GM23338 (cell line): ENCODE results near the gene TDP2. TPM values are rescaled to one million over a fixed set of nuclear protein-coding genes. Genes with fewer than 3 reads are reported as not detected.
"Not testable (repeated sequence)": the region's sequence is repeated elsewhere in the genome, so short reads cannot be mapped to it uniquely, and the experiment has no call there.

Experiments used
- ATAC-seq: fragments of 200-7000 bp; cut with Tn5 transposase; 3 replicates; pipeline ENCODE4 v1.9.1; 2020
- DNase-seq: peaks from one replicate; pipeline ENCODE4 v3.0.0-alpha.2; 2015; ENCODE audit warnings: low spot score
- H2AFZ ChIP-seq: fragments of 200-600 bp; sonication (generic); 2 replicates; pipeline ENCODE4 v1.8.0; 2016; ENCODE audit warnings: antibody characterized with exemption, mild to moderate bottlenecking, moderate library complexity
- H3F3A ChIP-seq: fragments of 200-600 bp; sonication (generic); replicated peaks from 2 replicates; pipeline ENCODE4 v1.8.0; 2017; ENCODE audit warnings: antibody characterized with exemption, mixed run types, low read depth
- H3K27ac ChIP-seq: fragments of 200-600 bp; sonication (generic); 2 replicates; pipeline ENCODE4 v1.6.1; 2016; ENCODE audit warnings: low read depth
- H3K27me3 ChIP-seq: fragments of 200-600 bp; sonication (generic); 2 replicates; pipeline ENCODE4 v1.8.0; 2016; ENCODE audit warnings: mild to moderate bottlenecking, mixed run types, moderate library complexity; ENCODE audit not compliant: insufficient read depth
- H3K36me3 ChIP-seq: fragments of 200-600 bp; sonication (generic); 2 replicates; pipeline ENCODE4 v1.8.0; 2016; ENCODE audit warnings: mild to moderate bottlenecking; ENCODE audit not compliant: insufficient read depth
- H3K4me1 ChIP-seq: fragments of 200-600 bp; sonication (generic); 2 replicates; pipeline ENCODE4 v1.8.0; 2016; ENCODE audit warnings: mild to moderate bottlenecking, moderate library complexity; ENCODE audit not compliant: insufficient read depth
- H3K4me2 ChIP-seq: fragments of 200-600 bp; sonication (generic); 2 replicates; pipeline ENCODE4 v1.7.1; 2017; ENCODE audit warnings: mixed run types
- H3K4me3 ChIP-seq: fragments of 200-600 bp; sonication (generic); 2 replicates; pipeline ENCODE4 v1.6.1; 2016; ENCODE audit warnings: mixed run types
- H3K79me2 ChIP-seq: fragments of 200-600 bp; sonication (generic); replicated peaks from 2 replicates; pipeline ENCODE4 v1.8.0; 2017; ENCODE audit warnings: mild to moderate bottlenecking; ENCODE audit not compliant: insufficient read depth
- H3K9me2 ChIP-seq: fragments of 200-600 bp; sonication (generic); 2 replicates; pipeline ENCODE4 v1.8.0; 2017; ENCODE audit not compliant: insufficient read depth
- H4K20me1 ChIP-seq: fragments of 200-600 bp; sonication (generic); replicated peaks from 2 replicates; pipeline ENCODE4 v1.8.0; 2017; ENCODE audit warnings: mild to moderate bottlenecking; ENCODE audit not compliant: insufficient read depth
- H3K27ac Mint-ChIP-seq: 2 replicates; pipeline ENCODE4 v1.8.0; 2020; ENCODE audit warnings: inconsistent platforms, mild to moderate bottlenecking, moderate library complexity, mixed read lengths
- H3K27me3 Mint-ChIP-seq: 3 replicates; pipeline ENCODE4 v1.8.0; 2022; ENCODE audit warnings: low read depth, mild to moderate bottlenecking, moderate library complexity, mixed read lengths, inconsistent platforms; ENCODE audit not compliant: insufficient read depth, poor library complexity
- H3K36me3 Mint-ChIP-seq: 3 replicates; pipeline ENCODE4 v1.8.0; 2021; ENCODE audit warnings: low read depth, mild to moderate bottlenecking, inconsistent platforms, moderate library complexity, mixed read lengths
- H3K4me1 Mint-ChIP-seq: 3 replicates; pipeline ENCODE4 v1.8.0; 2020; ENCODE audit warnings: mild to moderate bottlenecking, inconsistent platforms, mixed read lengths
- H3K4me3 Mint-ChIP-seq: 3 replicates; pipeline ENCODE4 v1.8.0; 2021; ENCODE audit warnings: moderate library complexity, mild to moderate bottlenecking, inconsistent platforms, mixed read lengths
- H3K9me3 Mint-ChIP-seq: 3 replicates; pipeline ENCODE4 v1.8.0; 2020; ENCODE audit warnings: moderate library complexity, mild to moderate bottlenecking, inconsistent platforms, mixed read lengths
- CREB1 ChIP-seq: fragments of 250-450 bp; sonication (Bioruptor Pico); IDR thresholded peaks from 2 replicates; pipeline ENCODE4 v1.5.0; 2020; ENCODE audit warnings: low read depth, mild to moderate bottlenecking, moderate library complexity
- EZH2phosphoT487 ChIP-seq: fragments of 200-600 bp; sonication (generic); IDR thresholded peaks from one replicate; pipeline ENCODE4 v1.8.1; 2018; ENCODE audit warnings: antibody characterized with exemption; ENCODE audit not compliant: unreplicated experiment
- JUNB ChIP-seq: IDR thresholded peaks from one replicate; pipeline ENCODE4 v1.6.1; 2016; ENCODE audit warnings: antibody characterized with exemption; ENCODE audit not compliant: unreplicated experiment
- STAT1 ChIP-seq: IDR thresholded peaks from one replicate; pipeline ENCODE4 v1.6.1; 2016; ENCODE audit warnings: antibody characterized with exemption; ENCODE audit not compliant: unreplicated experiment
- ZNF331 ChIP-seq: fragments of 250-450 bp; sonication (Bioruptor Pico); IDR thresholded peaks from 2 replicates; pipeline ENCODE4 v1.5.0; 2020; ENCODE audit warnings: low read depth, mild to moderate bottlenecking, moderate library complexity
- polyA plus RNA-seq: library from polyadenylated mRNA; unstranded; fragments of >200 nt; fragmentation: Nextera tagmentation; extraction: Ambion mirVana; gene quantifications from 2 replicates; pipeline ENCODE4 v1.2.1, GENCODE V29; 2016
- total RNA-seq: library from RNA; depleted of rRNA; stranded (reverse); fragments of >200 nt; shearing (Covaris generic); gene quantifications from 2 replicates; pipeline ENCODE4 v1.2.3, GENCODE V29; 2014
- TF ChIP-seq, protein P1 (sequence below), 2 experiments: fragments of 200-600 bp in 1 of 2; sonication (generic) in 1 of 2; conservative IDR thresholded peaks; 2 replicates each; pipeline versions ENCODE4 v1.5.1 to v1.6.1; 2016 to 2017; ENCODE audit warnings: antibody characterized with exemption in 2 of 2, low read depth in 2 of 2, mild to moderate bottlenecking in 2 of 2, moderate library complexity in 1 of 2
- TF ChIP-seq, protein P2 (sequence below): IDR thresholded peaks from one replicate; pipeline ENCODE4 v1.6.1; 2018; ENCODE audit warnings: antibody characterized with exemption; ENCODE audit not compliant: unreplicated experiment

Gene TDP2
- total and polyA plus RNA-seq, 2 experiments from 2014 or later, result 46.8 to 47.8 TPM

GRCh38 chr6:24696097-24696496 is 29.4 kb upstream of the TDP2 start:
- no peak overlapping the region for H3K27ac Mint-ChIP-seq
- Histone ChIP-seq H4K20me1 (no peaks in the 10 kb centered on the region; the same call in 1 of the 2 replicates), H3K4me3 (no peak overlapping the region), H3K27me3 (no peaks in the 10 kb centered on the region), H3K36me3 (peaks cover 10% of the 10 kb centered on the region), H3F3A (0 out of 2 replicates have a peak, but pooled peaks cover under 1% of the 10 kb centered on the region), H3K9me2 (no peaks in the 10 kb centered on the region), H3K4me1 (no peaks in the 10 kb centered on the region), H3K27ac (no peak overlapping the region), H3K4me2 (no peak overlapping the region), H2AFZ (no peak overlapping the region), H3K79me2 (no peaks in the 10 kb centered on the region)
- no peak for DNase-seq
- H3K36me3 Mint-ChIP-seq, result peaks cover 28% of the 10 kb centered on the region
- peaks cover 6% of the 10 kb centered on the region for H3K4me1 Mint-ChIP-seq
- ATAC-seq, result no peak
- no peaks in the 10 kb centered on the region for H3K27me3 Mint-ChIP-seq
- TF ChIP-seq CREB1 (CRISPR knock-in tag), result no peak
- no peak overlapping the region for H3K4me3 Mint-ChIP-seq
- no peaks in the 10 kb centered on the region for H3K9me3 Mint-ChIP-seq

DNA sequence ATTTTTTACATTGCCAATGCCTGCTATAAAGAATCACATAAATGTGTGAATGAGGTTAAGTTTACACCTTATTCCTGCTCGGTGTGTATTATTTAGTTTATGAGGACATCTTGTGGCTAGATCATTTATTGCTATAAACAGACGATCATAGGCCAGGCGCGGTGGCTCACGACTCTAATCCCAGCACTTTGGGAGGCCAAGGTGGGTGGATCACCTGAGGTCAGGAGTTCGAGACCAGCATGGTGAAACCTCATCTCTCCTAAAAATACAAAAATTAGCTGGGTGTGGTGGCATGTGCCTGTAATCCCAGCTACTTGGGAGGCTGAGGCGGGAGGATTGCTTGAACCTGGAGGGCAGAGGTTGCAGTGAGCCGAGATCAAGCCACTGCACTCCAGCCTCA is 28.9 kb upstream of the TDP2 start:
- peaks cover 10% of the 10 kb centered on the region for H3K36me3 ChIP-seq
- not testable (repeated sequence) for H3K4me3 ChIP-seq, H4K20me1 ChIP-seq, H3K9me2 ChIP-seq, H3K27me3 ChIP-seq, H3F3A ChIP-seq, H3K27ac Mint-ChIP-seq, H3K4me1 Mint-ChIP-seq, H3K4me2 ChIP-seq, H3K79me2 ChIP-seq, H3K4me3 Mint-ChIP-seq, H3K27ac ChIP-seq, H3K27me3 Mint-ChIP-seq, H2AFZ ChIP-seq, H3K9me3 Mint-ChIP-seq, H3K4me1 ChIP-seq
- DNase-seq, result peak; percentile 72
- peak; percentile 86 for ATAC-seq
- peaks cover 24% of the 10 kb centered on the region for H3K36me3 Mint-ChIP-seq
- TF ChIP-seq, protein P1, sequence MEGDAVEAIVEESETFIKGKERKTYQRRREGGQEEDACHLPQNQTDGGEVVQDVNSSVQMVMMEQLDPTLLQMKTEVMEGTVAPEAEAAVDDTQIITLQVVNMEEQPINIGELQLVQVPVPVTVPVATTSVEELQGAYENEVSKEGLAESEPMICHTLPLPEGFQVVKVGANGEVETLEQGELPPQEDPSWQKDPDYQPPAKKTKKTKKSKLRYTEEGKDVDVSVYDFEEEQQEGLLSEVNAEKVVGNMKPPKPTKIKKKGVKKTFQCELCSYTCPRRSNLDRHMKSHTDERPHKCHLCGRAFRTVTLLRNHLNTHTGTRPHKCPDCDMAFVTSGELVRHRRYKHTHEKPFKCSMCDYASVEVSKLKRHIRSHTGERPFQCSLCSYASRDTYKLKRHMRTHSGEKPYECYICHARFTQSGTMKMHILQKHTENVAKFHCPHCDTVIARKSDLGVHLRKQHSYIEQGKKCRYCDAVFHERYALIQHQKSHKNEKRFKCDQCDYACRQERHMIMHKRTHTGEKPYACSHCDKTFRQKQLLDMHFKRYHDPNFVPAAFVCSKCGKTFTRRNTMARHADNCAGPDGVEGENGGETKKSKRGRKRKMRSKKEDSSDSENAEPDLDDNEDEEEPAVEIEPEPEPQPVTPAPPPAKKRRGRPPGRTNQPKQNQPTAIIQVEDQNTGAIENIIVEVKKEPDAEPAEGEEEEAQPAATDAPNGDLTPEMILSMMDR (conservative IDR thresholded peaks at IDR 0.05; ENCODE audit: low read depth in 2 of 2), result peak; percentile 71 to 75

GRCh38 chr6:24694198-24694597 is 27.5 kb upstream of the TDP2 start:
- Histone ChIP-seq H3K27me3 (no peaks in the 10 kb centered on the region), H3K36me3 (peaks cover 10% of the 10 kb centered on the region), H3F3A (no peaks in the 10 kb centered on the region), H4K20me1 (no peaks in the 10 kb centered on the region; the same call in 1 of the 2 replicates), H3K27ac (no peak overlapping the region), H3K9me2 (no peaks in the 10 kb centered on the region), H3K79me2 (no peaks in the 10 kb centered on the region; the same call in 1 of the 2 replicates), H3K4me3 (no peak overlapping the region), H3K4me1 (no peaks in the 10 kb centered on the region), H2AFZ (no peak overlapping the region), H3K4me2 (no peak overlapping the region)
- peaks cover 12% of the 10 kb centered on the region for H3K36me3 Mint-ChIP-seq
- no peak overlapping the region for H3K4me3 Mint-ChIP-seq
- no peaks in the 10 kb centered on the region for H3K9me3 Mint-ChIP-seq
- H3K27me3 Mint-ChIP-seq, result no peaks in the 10 kb centered on the region
- ATAC-seq (no peak), DNase-seq (no peak)
- peaks cover 6% of the 10 kb centered on the region for H3K4me1 Mint-ChIP-seq
- H3K27ac Mint-ChIP-seq, result no peak overlapping the region
- TF ChIP-seq, protein P1 (conservative IDR thresholded peaks at IDR 0.05; ENCODE audit: low read depth in 2 of 2), result no peak
- TF ChIP-seq EZH2phosphoT487 (no peak), STAT1 (no peak), JUNB (no peak), ZNF331 (CRISPR knock-in tag) (no peak)
- TF ChIP-seq, protein P2, sequence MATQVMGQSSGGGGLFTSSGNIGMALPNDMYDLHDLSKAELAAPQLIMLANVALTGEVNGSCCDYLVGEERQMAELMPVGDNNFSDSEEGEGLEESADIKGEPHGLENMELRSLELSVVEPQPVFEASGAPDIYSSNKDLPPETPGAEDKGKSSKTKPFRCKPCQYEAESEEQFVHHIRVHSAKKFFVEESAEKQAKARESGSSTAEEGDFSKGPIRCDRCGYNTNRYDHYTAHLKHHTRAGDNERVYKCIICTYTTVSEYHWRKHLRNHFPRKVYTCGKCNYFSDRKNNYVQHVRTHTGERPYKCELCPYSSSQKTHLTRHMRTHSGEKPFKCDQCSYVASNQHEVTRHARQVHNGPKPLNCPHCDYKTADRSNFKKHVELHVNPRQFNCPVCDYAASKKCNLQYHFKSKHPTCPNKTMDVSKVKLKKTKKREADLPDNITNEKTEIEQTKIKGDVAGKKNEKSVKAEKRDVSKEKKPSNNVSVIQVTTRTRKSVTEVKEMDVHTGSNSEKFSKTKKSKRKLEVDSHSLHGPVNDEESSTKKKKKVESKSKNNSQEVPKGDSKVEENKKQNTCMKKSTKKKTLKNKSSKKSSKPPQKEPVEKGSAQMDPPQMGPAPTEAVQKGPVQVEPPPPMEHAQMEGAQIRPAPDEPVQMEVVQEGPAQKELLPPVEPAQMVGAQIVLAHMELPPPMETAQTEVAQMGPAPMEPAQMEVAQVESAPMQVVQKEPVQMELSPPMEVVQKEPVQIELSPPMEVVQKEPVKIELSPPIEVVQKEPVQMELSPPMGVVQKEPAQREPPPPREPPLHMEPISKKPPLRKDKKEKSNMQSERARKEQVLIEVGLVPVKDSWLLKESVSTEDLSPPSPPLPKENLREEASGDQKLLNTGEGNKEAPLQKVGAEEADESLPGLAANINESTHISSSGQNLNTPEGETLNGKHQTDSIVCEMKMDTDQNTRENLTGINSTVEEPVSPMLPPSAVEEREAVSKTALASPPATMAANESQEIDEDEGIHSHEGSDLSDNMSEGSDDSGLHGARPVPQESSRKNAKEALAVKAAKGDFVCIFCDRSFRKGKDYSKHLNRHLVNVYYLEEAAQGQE, result no peak
